ENCODE data around the gene SH3RF3.

DNA sequence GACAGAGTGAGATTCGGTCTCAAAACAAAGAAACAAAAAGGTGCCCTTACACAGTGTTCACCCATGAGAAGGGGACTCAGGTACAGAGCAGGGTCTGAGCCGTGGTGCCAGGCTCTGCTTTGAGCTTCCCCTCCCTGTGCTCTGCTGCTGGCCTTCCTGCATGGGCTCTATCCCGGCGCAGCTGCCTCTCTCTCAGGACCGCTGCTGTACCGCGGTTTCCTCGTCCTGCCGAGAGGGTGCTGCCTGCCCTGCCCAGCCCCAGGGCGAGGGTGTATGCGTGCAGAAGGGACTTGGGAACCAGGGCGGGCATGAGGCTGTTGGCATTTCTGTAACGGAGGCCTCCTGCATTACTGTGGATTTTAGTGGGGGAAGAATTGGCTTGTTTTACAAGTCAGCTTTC lies 30.1 kb downstream of the SH3RF3 start:
- TF ChIP-seq CTCF (IDR thresholded peaks at IDR 0.05) = no peak
- TF ChIP-seq POLR2A (IDR thresholded peaks at IDR 0.05) = no peak

Measured in adrenal gland (tissue), 5 donors.